Activated CD4-positive, CD25-positive, alpha-beta regulatory T cell (primary cell): ENCODE data around the gene EGR4.

Experiments
- DNase-seq, 4 experiments: peaks; one replicate each; lab custom pipeline; 2025; lab: John Stamatoyannopoulos, UW

Gene EGR4

GRCh38 chr2:73293534-73294171 lies at the start of gene EGR4:
Gene EGR4, minus strand, starts transcription at chr2:73293548. Its CDS starts 231 bp downstream, at chr2:73293317.
- peak; percentile 61 to 78 (median 74) for DNase-seq

- DNase-seq = no peak
Measured at GRCh38 chr2:73341039-73341438, 47.7 kb upstream of the EGR4 start.

- DNase-seq = no peak
Measured at GRCh38 chr2:73339201-73339600, 45.9 kb upstream of the EGR4 start.

GRCh38 chr2:73337828-73338227 lies 44.5 kb upstream of the EGR4 start:
- no peak for DNase-seq

GRCh38 chr2:73334620-73335019 lies 41.3 kb upstream of the EGR4 start:
- no peak for DNase-seq

- no peak for DNase-seq
Measured at GRCh38 chr2:73334045-73334444, 40.7 kb upstream of the EGR4 start.

- no peak for DNase-seq
Measured at GRCh38 chr2:73333564-73333963, 40.2 kb upstream of the EGR4 start.

GRCh38 chr2:73324126-73324725 lies 30.9 kb upstream of the EGR4 start:
- no peak for DNase-seq

- no peak for DNase-seq
Measured at GRCh38 chr2:73323551-73323950, 30.2 kb upstream of the EGR4 start.

GRCh38 chr2:73314441-73314840 lies 21.1 kb upstream of the EGR4 start:
- no peak for DNase-seq

GRCh38 chr2:73307720-73308119 lies 14.4 kb upstream of the EGR4 start:
- DNase-seq = no peak

- DNase-seq = no peak
Measured at GRCh38 chr2:73301636-73302035, 8.3 kb upstream of the EGR4 start.

GRCh38 chr2:73300926-73301325 lies 7.6 kb upstream of the EGR4 start:
- no peak for DNase-seq

- DNase-seq = no peak
Measured at GRCh38 chr2:73297586-73297985, 4.2 kb upstream of the EGR4 start.

- DNase-seq = no peak
Measured at GRCh38 chr2:73297151-73297559, 3.8 kb upstream of the EGR4 start.

GRCh38 chr2:73295751-73296400 lies 2.5 kb upstream of the EGR4 start:
- no peak for DNase-seq

GRCh38 chr2:73294239-73294638 lies 891 bp upstream of the EGR4 start:
- no peak for DNase-seq

- no peak for DNase-seq
Measured at GRCh38 chr2:73292906-73293533, 328 bp downstream of the EGR4 start.

GRCh38 chr2:73292316-73292905 lies 937 bp downstream of the EGR4 start:
- no peak for DNase-seq

GRCh38 chr2:73291461-73292315 lies 1.7 kb downstream of the EGR4 start:
- DNase-seq = no peak

GRCh38 chr2:73291093-73291460 lies 2.3 kb downstream of the EGR4 start:
- DNase-seq = peak in 2 of 4 experiments; percentile 15 to 34
